Measurements from ENCODE around the gene PACS2. TPM values are rescaled to one million over a fixed set of nuclear protein-coding genes. Genes with fewer than 3 reads are reported as not detected.

PACS2 gene
- total RNA-seq, 1 experiment from 2014 or later, result 55.2 TPM

- no peak overlapping the region for H3K4me3 ChIP-seq (ENCODE audit: low read depth in 2 of 2, low read length in 2 of 2)
- TF ChIP-seq REST (IDR thresholded peaks at IDR 0.05; ENCODE audit: insufficient read depth in 1 of 2, low read depth in 2 of 2, low read length in 1 of 2) (no peak), POLR2AphosphoS5 (IDR thresholded peaks at IDR 0.05; ENCODE audit: low read depth, low read length) (no peak), CTCF (IDR thresholded peaks at IDR 0.05) (no peak), TCF7L2 (IDR thresholded peaks at IDR 0.05; ENCODE audit: low read depth, low read length) (no peak), SIN3A (IDR thresholded peaks at IDR 0.05; ENCODE audit: borderline replicate concordance, insufficient read depth, low read depth, low read length) (no peak)
- no peaks in the 10 kb centered on the region for H3K27me3 ChIP-seq (ENCODE audit: control insufficient read depth, insufficient read depth, low read length)
- H3K27ac ChIP-seq (ENCODE audit: low read length), result no peak overlapping the region
- no TSS peak for BruUV-seq (replicated peaks)
- H3K36me3 ChIP-seq (ENCODE audit: control insufficient read depth, insufficient read depth, low read length), result no peaks in the 10 kb centered on the region
- POLR2A ChIA-PET, result interaction anchor here (0.6 kb wide), 1 partner anchor 380 kb away, joined by 4 read pairs; no protein-coding TSS in a partner anchor
- no peak for DNase-seq (ENCODE audit: low read depth, low spot score)
- CTCF ChIA-PET, result no interaction called here
- H3K9me3 ChIP-seq (ENCODE audit: control insufficient read depth, insufficient read depth, low read depth, low read length), result no peaks in the 10 kb centered on the region
- intact Hi-C loops (cut with micrococcal nuclease; ENCODE audit: unreplicated experiment), result no loop called here
- no peak for ATAC-seq
- H3K4me1 ChIP-seq (ENCODE audit: control insufficient read depth, insufficient read depth, low read length), result peaks cover 4% of the 10 kb centered on the region; the same call in 1 of the 2 replicates
- in situ Hi-C loops (cut with HindIII; ENCODE audit: low pct_unique_long_range_greater_than_20kb, low sequenced_read_pairs), result no loop called here
Measured at GRCh38 chr14:105348169-105348944, 33.8 kb downstream of the PACS2 start.

GRCh38 chr14:105348945-105349699 is 34.6 kb downstream of the PACS2 start:
- CTCF ChIA-PET, result no interaction called here
- intact Hi-C loops (cut with micrococcal nuclease; ENCODE audit: unreplicated experiment), result no loop called here
- Histone ChIP-seq H3K27me3 (ENCODE audit: control insufficient read depth, insufficient read depth, low read length) (no peaks in the 10 kb centered on the region), H3K4me1 (ENCODE audit: control insufficient read depth, insufficient read depth, low read length) (peaks cover 4% of the 10 kb centered on the region; the same call in 1 of the 2 replicates), H3K9me3 (ENCODE audit: control insufficient read depth, insufficient read depth, low read depth, low read length) (no peaks in the 10 kb centered on the region), H3K27ac (ENCODE audit: low read length) (no peak overlapping the region), H3K4me3 (ENCODE audit: low read depth in 2 of 2, low read length in 2 of 2) (no peak overlapping the region), H3K36me3 (ENCODE audit: control insufficient read depth, insufficient read depth, low read length) (no peaks in the 10 kb centered on the region)
- ATAC-seq, result no peak
- in situ Hi-C loops (cut with HindIII; ENCODE audit: low pct_unique_long_range_greater_than_20kb, low sequenced_read_pairs), result no loop called here
- TF ChIP-seq TCF7L2 (IDR thresholded peaks at IDR 0.05; ENCODE audit: low read depth, low read length), result no peak
- no peak for TF ChIP-seq POLR2AphosphoS5 (IDR thresholded peaks at IDR 0.05; ENCODE audit: low read depth, low read length)
- TF ChIP-seq SIN3A (IDR thresholded peaks at IDR 0.05; ENCODE audit: borderline replicate concordance, insufficient read depth, low read depth, low read length), result no peak
- no peak for TF ChIP-seq CTCF (IDR thresholded peaks at IDR 0.05)
- no peak for TF ChIP-seq REST (IDR thresholded peaks at IDR 0.05; ENCODE audit: insufficient read depth in 1 of 2, low read depth in 2 of 2, low read length in 1 of 2)
- DNase-seq (ENCODE audit: low read depth, low spot score), result no peak
- POLR2A ChIA-PET, result interaction anchor here (0.6 kb wide), 1 partner anchor 380 kb away, joined by 4 read pairs; no protein-coding TSS in a partner anchor
- no TSS peak for BruUV-seq (replicated peaks)
